ENCODE data around the gene HSF4.
"Not testable (repeated sequence)": the region's sequence is repeated elsewhere in the genome, so short reads cannot be mapped to it uniquely, and the experiment has no call there.

The HSF4 gene

GRCh38 chr16:67120025-67120424, 44.5 kb upstream of the HSF4 start:
- Mint-ChIP-seq H3K4me3 (no peak overlapping the region), H3K27me3 (ENCODE audit: low read depth, poor library complexity) (no peaks in the 10 kb centered on the region), H3K9me3 (no peaks in the 10 kb centered on the region), H3K36me3 (ENCODE audit: low read depth) (peaks cover 41% of the 10 kb centered on the region), H3K4me1 (peaks cover 2% of the 10 kb centered on the region), H3K27ac (peak overlapping the region; percentile 48)
- no peak for TF ChIP-seq CTCF (IDR thresholded peaks at IDR 0.05)
- no peak for DNase-seq

- not testable (repeated sequence) for H3K27ac Mint-ChIP-seq; DNase-seq; H3K9me3 Mint-ChIP-seq; H3K27me3 Mint-ChIP-seq (ENCODE audit: low read depth, poor library complexity); H3K4me3 Mint-ChIP-seq; H3K4me1 Mint-ChIP-seq
- H3K36me3 Mint-ChIP-seq (ENCODE audit: low read depth) = peaks cover 42% of the 10 kb centered on the region
These were observed 41.7 kb upstream of the HSF4 start for GRCh38 chr16:67122799-67123198.

- Mint-ChIP-seq H3K4me1 (no peaks in the 10 kb centered on the region), H3K9me3 (no peaks in the 10 kb centered on the region), H3K4me3 (no peak overlapping the region), H3K27ac (peak overlapping the region; percentile 63), H3K36me3 (ENCODE audit: low read depth) (peaks cover 35% of the 10 kb centered on the region), H3K27me3 (ENCODE audit: low read depth, poor library complexity) (no peaks in the 10 kb centered on the region)
- DNase-seq = no peak
- TF ChIP-seq CTCF (IDR thresholded peaks at IDR 0.05) = no peak
These were observed 36.1 kb upstream of the HSF4 start for GRCh38 chr16:67128417-67128816.

- H3K4me3 Mint-ChIP-seq = no peak overlapping the region
These were observed 35.7 kb upstream of the HSF4 start for GRCh38 chr16:67128887-67129286.

GRCh38 chr16:67129422-67129821, 35.1 kb upstream of the HSF4 start:
- no peaks in the 10 kb centered on the region for H3K4me1 Mint-ChIP-seq

More at GRCh38 chr16:67128887-67129286, 35.7 kb upstream of the HSF4 start:
- no peak for DNase-seq
- no peak for TF ChIP-seq CTCF (IDR thresholded peaks at IDR 0.05)
- H3K9me3 Mint-ChIP-seq = no peaks in the 10 kb centered on the region
- peak overlapping the region; percentile 63 for H3K27ac Mint-ChIP-seq
- peaks cover 32% of the 10 kb centered on the region for H3K36me3 Mint-ChIP-seq (ENCODE audit: low read depth)
- H3K4me1 Mint-ChIP-seq = no peaks in the 10 kb centered on the region
- H3K27me3 Mint-ChIP-seq (ENCODE audit: low read depth, poor library complexity) = no peaks in the 10 kb centered on the region

GRCh38 chr16:67137605-67138004, 26.9 kb upstream of the HSF4 start:
- Mint-ChIP-seq H3K9me3 (no peaks in the 10 kb centered on the region), H3K27me3 (ENCODE audit: low read depth, poor library complexity) (no peaks in the 10 kb centered on the region), H3K4me1 (peaks cover 6% of the 10 kb centered on the region), H3K27ac (no peak overlapping the region), H3K4me3 (no peak overlapping the region), H3K36me3 (ENCODE audit: low read depth) (peaks cover 77% of the 10 kb centered on the region)
- peak; percentile 42 for DNase-seq
- TF ChIP-seq CTCF (IDR thresholded peaks at IDR 0.05) = no peak

More at GRCh38 chr16:67129422-67129821, 35.1 kb upstream of the HSF4 start:
- Mint-ChIP-seq H3K36me3 (ENCODE audit: low read depth) (peaks cover 33% of the 10 kb centered on the region), H3K27ac (no peak overlapping the region), H3K27me3 (ENCODE audit: low read depth, poor library complexity) (no peaks in the 10 kb centered on the region), H3K4me3 (no peak overlapping the region), H3K9me3 (no peaks in the 10 kb centered on the region)
- no peak for DNase-seq
- no peak for TF ChIP-seq CTCF (IDR thresholded peaks at IDR 0.05)
